ENCODE data around the gene WASHC2C.
"Not testable (repeated sequence)": the region's sequence is repeated elsewhere in the genome, so short reads cannot be mapped to it uniquely, and the experiment has no call there.

The WASHC2C gene

DNA sequence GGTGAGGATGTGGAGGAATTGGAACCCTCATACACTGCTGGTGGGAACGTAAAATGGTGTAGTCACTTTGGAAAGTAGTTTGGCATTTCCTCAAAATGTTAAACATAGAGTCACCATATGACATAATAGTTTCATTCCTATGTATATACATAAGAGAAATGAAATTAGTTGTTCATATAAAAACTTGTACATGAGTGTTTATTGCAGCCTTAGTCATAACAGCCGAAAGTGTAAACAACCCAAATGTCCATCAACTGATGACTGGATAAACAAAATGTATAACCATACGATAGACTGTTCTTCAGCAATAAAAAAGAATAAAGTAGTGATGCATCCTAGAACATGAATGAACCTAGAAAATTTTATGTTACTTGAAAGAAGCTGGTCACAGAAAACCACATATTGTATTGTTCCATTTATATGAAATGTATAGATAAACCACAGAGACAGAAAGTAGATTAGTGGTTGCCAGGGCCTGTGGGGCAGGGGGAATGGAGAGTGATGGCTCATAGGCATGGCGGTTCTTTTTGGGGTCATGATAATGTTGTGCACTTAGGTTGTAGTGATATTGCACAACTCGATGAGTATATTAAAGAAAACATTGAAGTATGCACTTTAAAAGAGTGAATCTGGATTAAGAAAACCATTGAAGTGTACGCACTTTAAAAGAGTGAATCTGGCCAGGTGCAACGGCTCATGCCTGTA, 44.8 kb downstream of the WASHC2C start:
- not testable (repeated sequence) for DNase-seq

- not testable (repeated sequence) for DNase-seq
Observed at GRCh38 chr10:45786217-45786616, 59.2 kb downstream of the WASHC2C start.

- not testable (repeated sequence) for DNase-seq
Observed at GRCh38 chr10:45787212-45787741, 60.2 kb downstream of the WASHC2C start.

DNA sequence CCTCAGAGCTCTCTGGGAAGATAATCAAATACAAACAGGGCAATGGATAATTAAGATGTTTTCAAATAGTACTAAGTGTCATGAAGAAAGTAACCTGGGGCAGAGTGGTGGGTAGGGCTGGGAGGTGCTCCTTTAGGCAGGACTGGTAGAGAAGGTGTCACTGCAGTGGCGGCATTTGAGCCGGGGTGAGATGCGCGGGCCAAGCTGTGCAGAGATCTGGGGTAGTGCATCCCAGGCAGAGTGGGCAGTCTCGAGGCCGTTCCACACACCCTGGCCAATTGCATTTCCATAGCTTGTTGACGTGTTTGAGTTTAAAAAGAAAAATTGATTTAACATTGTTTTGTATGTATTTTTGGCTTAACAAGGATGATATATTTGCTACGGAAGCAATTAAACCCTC, 62.9 kb downstream of the WASHC2C start:
- not testable (repeated sequence) for DNase-seq

GRCh38 chr10:45790694-45791426, 63.8 kb downstream of the WASHC2C start:
- not testable (repeated sequence) for DNase-seq

GRCh38 chr10:45794761-45795160, 67.7 kb downstream of the WASHC2C start:
- not testable (repeated sequence) for DNase-seq

DNA sequence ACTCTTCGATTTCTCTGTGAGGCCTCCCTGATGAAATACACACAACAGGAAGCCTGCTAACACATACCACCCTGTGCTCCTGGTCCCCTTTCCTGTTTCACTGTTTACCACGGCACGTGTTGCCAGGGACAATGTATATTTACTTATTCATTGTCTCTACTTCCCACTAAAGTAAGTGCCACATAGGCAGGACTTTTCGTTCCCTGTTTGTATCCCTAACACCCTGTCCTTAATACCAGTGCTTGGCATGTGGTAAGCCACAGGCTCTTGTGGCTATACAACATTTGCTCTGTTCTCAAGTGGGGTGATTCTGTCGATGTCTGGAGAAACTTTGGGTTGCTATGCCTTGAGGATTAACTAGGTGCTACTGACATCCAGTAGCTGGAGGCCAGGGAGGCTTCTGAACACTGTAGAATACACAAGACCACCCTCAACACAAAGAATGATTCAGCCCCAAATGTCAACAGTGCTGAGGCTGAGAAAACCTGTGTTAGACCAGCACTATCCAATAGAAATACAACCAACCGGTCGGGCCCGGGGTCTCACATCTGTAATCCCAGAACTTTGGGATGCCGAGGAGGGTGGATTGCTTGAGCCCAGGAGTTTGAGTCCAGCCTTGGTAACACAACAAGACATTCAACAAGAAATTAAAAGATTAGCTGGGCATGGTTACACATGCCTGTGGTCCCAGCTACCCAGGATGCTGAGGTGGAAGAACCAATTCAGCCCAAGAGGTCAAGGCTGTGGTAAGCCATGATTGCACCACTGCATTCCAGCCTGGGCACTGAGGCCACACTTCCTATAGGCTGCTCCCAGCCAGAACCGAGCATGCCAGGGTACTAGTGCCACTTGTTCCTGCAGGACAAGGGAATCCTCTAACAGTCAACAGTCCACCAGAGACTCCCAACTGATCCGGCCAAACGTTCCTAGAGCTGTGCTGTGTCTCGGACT, 76.3 kb downstream of the WASHC2C start:
- DNase-seq: not testable (repeated sequence)

GRCh38 chr10:45804996-45805395, 77.9 kb downstream of the WASHC2C start:
- DNase-seq: not testable (repeated sequence)

GRCh38 chr10:45809837-45810236, 82.8 kb downstream of the WASHC2C start:
- no peak for DNase-seq

DNA sequence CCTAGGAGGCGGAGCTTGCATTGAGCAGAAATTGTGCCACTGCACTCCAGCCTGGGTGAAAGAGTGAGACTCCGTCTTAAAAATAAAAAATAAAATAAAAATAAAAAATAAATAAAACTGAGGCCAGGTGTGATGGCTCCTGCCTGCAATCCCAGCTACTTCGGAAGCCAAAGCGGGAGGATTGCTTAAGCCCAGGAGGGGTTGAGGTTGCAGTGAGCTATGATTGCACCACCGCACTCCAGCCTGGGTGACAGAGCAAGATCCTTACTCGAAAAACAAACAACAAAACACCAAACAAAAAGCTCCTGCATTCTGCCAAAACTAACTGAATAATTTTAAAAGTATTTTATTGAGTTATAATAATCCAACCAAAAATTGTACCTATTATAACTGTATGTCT, 84.0 kb downstream of the WASHC2C start:
- DNase-seq: no peak

DNA sequence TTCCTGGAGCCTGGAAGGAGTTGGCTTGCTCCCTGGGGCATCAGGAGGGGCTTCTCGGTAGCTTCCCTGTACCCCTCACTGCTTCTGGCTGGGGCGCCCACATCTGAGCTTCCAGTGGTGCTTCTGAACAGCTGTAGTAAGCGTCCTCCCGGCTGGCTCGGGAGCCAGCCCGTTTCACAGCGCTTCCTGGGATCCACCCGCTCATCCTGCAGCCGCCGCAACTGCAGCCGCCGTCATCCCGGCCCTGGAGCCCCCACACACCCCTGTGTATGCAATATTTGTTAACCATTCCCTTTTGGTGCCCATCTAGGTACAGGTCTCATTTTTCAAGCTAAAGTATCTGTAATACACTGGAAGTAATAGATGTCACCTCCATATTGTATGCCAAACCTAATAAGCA, 85.9 kb downstream of the WASHC2C start:
- DNase-seq: not testable (repeated sequence)

DNA sequence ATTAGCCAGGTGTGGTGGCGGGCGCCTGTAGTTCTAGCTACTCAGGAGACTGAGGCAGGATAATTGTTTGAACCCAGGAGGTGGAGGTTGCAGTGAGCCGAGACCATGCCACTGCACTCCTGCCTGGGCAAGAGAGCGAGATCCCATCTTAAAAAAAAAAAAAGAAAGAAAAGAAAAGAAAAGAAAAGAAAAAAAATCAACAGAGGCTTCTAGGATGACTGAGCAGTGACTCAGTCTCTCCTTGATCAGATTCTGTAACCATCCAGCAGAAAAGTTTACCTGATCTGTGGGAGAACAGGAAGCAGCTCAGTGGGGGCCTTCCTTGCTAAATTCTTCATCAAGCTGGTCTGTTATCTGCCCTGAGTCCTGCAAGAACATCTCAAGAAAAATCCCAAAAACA, 87.1 kb downstream of the WASHC2C start:
- not testable (repeated sequence) for DNase-seq

- no peak for DNase-seq
Observed at GRCh38 chr10:45817130-45817859, 90.2 kb downstream of the WASHC2C start.

DNA sequence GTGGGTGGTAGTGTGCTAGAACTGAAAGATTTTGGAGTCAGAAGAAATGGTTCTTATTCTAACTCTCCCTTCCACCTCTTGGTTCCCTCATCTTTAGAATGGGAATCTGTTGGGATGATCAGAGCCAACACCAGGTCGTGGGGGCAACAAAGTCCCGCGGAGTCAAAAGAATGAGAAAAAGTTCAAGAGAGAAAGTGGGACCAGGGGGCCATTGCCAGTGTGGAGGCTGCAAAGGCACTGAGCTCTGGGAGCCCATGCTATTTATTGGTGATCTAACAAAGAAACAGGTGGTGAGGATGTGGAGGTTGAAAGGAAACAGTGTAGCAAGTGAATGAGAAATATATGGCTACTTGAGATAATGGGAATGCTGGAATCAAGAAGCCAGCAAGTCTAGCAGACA, 90.8 kb downstream of the WASHC2C start:
- DNase-seq: no peak

DNA sequence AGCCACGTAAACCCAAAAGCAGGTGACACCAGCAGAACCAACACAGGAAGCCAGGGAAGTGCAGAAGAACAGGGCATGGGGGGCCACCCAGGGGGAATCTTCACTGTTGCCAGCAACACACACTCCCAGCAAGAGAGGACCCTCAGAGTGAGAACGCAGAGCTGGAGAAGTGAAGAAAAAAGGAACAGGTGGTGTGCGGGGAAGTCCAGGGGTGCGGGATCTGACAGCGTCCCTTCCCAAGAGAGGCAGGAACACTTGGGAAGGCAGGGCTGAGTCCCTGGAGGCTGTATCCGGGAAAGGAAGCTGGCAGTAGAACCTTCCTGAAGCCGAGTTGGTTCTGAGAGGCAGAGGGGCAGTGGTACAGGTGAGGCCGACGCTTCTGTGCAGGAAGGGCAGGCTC, 92.5 kb downstream of the WASHC2C start:
- no peak for DNase-seq

DNA sequence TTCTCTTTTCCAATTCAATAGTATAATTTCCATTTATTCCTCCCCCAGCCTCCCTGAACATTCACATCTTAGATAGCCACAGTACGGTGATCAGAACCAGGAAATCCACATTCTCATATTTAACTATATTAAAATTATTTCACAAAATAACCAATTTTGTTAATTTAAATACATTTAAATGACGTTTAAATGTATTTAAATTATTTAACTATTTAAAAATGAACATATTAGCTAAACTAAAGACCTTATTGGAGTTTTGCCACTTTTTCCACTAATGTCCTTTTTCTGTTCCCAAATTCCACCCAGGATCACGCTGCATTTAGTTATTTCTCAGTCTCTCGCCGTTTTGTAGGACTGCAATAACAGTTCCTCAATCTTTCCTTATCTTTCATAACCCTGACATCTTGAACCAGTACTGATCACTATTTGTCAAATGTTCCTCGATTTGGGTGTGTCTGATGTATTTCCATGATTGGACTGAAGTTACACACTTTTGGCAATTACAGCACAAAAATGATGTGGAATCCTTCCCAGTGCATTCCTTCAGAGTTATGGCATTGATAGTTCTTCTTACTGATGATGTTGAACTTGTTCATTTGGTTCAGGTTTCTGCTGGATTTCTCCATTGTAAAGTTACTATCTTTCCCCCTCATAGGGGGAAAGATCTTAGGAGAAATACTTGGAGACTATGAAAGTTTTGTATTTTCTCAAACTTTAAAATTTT, 93.2 kb downstream of the WASHC2C start:
- DNase-seq: not testable (repeated sequence)

- not testable (repeated sequence) for DNase-seq
Observed at GRCh38 chr10:45822918-45823317, 95.9 kb downstream of the WASHC2C start.
